Measurements from ENCODE around the gene ZNF358. TPM values are rescaled to one million over a fixed set of nuclear protein-coding genes. Genes with fewer than 3 reads are reported as not detected.

Gene ZNF358
- total RNA-seq, 4 donors from 2014 or later: 19.1 to 69.1 (median 33.8) TPM

DNA sequence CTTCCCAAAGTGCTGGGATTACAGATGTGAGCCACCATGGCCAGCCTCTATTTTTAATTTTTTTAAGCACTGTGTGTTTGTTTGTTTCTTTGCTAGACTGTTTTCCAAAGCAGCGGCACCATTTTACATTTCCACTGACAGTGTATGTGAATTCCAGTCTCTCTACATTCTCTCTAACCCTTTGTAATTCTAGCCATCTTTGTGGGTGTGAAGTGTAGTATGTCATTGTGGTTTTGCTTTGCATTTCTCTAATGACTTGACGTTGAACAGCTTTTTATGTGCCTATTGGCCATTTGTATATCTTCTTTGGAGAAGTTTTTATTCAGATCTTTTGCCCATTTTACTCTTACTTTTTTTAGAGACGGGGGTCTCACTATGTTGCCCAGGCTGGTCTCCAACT, 31.3 kb downstream of the ZNF358 start:
- TF ChIP-seq CTCF (IDR thresholded peaks at IDR 0.05): no peak
- no peak for TF ChIP-seq POLR2A (IDR thresholded peaks at IDR 0.05)
- Histone ChIP-seq H3K4me3 (no peak overlapping the region), H3K36me3 (no peaks in the 10 kb centered on the region), H3K9me3 (no peaks in the 10 kb centered on the region), H3K27ac (no peak overlapping the region), H3K4me1 (no peaks in the 10 kb centered on the region), H3K27me3 (no peaks in the 10 kb centered on the region)
- DNase-seq: no peak
- intact Hi-C loops (cut with DNase I; ENCODE audit: low total_unique reads): no loop called here

GRCh38 chr19:7549429-7550148, 33.7 kb downstream of the ZNF358 start:
- Histone ChIP-seq H3K36me3 (no peaks in the 10 kb centered on the region), H3K4me3 (no peak overlapping the region), H3K27me3 (no peaks in the 10 kb centered on the region), H3K4me1 (no peaks in the 10 kb centered on the region), H3K9me3 (no peaks in the 10 kb centered on the region), H3K27ac (no peak overlapping the region)
- intact Hi-C loops (cut with DNase I; ENCODE audit: low total_unique reads): no loop called here
- TF ChIP-seq POLR2A (IDR thresholded peaks at IDR 0.05) (no peak), CTCF (IDR thresholded peaks at IDR 0.05) (no peak)
- no peak for DNase-seq

DNA sequence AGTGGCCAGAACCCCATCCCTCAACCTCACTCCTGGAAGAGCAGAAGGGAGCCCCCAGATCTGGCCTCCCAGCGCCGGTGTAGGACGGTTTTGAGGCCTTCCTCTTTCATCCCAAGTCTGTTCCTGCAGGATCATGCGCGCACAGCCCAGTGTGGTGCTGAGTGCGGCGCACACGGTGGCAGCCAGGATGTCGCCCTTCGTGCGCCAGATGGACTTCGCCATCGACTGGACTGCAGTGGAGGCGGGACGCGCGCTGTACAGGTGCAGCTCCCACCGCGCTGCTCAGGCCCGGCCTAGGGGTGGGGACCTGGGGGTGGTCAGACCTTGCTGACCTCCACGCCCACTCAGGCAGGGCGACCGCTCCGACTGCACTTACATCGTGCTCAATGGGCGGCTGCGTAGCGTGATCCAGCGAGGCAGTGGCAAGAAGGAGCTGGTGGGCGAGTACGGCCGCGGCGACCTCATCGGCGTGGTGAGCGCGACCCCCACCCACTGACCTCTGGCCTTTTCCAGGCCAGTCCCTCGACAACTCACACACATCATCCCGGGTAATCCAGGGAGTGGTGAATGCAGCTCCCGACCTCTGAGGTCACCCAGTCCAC, 34.4 kb downstream of the ZNF358 start:
- intact Hi-C loops (cut with DNase I; ENCODE audit: low total_unique reads): no loop called here
- Histone ChIP-seq H3K27me3 (no peaks in the 10 kb centered on the region), H3K36me3 (no peaks in the 10 kb centered on the region), H3K27ac (no peak overlapping the region), H3K4me1 (no peaks in the 10 kb centered on the region), H3K9me3 (no peaks in the 10 kb centered on the region), H3K4me3 (no peak overlapping the region)
- no peak for DNase-seq
- TF ChIP-seq POLR2A (IDR thresholded peaks at IDR 0.05) (no peak), CTCF (IDR thresholded peaks at IDR 0.05) (no peak)

DNA sequence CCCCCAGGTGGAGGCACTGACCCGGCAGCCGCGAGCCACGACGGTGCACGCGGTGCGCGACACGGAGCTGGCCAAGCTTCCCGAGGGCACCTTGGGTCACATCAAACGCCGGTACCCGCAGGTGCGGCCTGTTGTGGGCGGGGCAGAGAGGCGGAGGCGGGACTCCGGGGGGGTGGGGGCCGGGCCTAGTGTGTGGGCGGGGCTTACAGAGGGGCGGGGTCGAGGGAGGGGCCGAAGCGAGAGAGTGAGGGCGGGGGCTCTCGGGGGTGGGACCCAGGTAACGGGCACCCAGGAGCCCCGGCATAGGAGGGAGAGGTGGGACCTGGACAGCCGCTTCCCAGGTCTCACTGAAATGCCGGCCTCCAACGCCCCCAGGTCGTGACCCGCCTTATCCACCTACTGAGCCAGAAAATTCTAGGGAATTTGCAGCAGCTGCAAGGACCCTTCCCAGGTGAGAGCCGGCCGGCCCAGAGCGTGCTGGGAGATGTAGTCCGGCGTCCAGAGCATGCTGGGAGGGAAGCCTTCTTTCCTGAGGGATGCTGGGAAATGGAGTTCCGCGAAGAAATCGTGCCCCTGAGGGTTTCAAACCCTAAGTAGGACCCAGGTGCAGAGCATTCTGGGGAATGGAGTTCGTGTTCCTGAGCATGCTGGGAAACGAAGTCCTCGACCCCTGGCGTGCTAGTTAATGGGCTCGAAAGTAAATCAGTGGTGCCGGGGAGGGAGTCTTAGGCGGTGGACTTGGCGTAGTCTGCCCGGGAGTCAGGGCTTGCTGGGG, 35.3 kb downstream of the ZNF358 start:
- Histone ChIP-seq H3K36me3 (no peaks in the 10 kb centered on the region), H3K27ac (no peak overlapping the region), H3K9me3 (no peaks in the 10 kb centered on the region), H3K4me1 (no peaks in the 10 kb centered on the region), H3K27me3 (no peaks in the 10 kb centered on the region), H3K4me3 (no peak overlapping the region)
- intact Hi-C loops (cut with DNase I; ENCODE audit: low total_unique reads): no loop called here
- peak; percentile 56 to 68 for DNase-seq
- TF ChIP-seq CTCF (IDR thresholded peaks at IDR 0.05) (no peak), POLR2A (IDR thresholded peaks at IDR 0.05) (no peak)

GRCh38 chr19:7552781-7553180, 36.9 kb downstream of the ZNF358 start:
- Histone ChIP-seq H3K36me3 (no peaks in the 10 kb centered on the region), H3K4me3 (no peak overlapping the region), H3K27ac (no peak overlapping the region), H3K4me1 (no peaks in the 10 kb centered on the region), H3K9me3 (no peaks in the 10 kb centered on the region), H3K27me3 (no peaks in the 10 kb centered on the region)
- intact Hi-C loops (cut with DNase I; ENCODE audit: low total_unique reads): no loop called here
- DNase-seq: no peak
- TF ChIP-seq CTCF (IDR thresholded peaks at IDR 0.05) (no peak), POLR2A (IDR thresholded peaks at IDR 0.05) (no peak)

Measured in uterus (tissue), 4 donors.